Central memory CD8-positive, alpha-beta T cell (primary cell): ENCODE results near the gene PCGF6.
"Not testable (repeated sequence)": the region's sequence is repeated elsewhere in the genome, so short reads cannot be mapped to it uniquely, and the experiment has no call there.

Experiments
- ATAC-seq: fragments of 150-1000 bp; cut with Tn5 transposase; replicated peaks from 2 replicates; pipeline ENCODE4 v1.10.0; 2022; ENCODE audit warnings: mild to moderate bottlenecking, moderate FRiP score, moderate number of reproducible peaks; ENCODE audit not compliant: poor library complexity, severe bottlenecking; ENCODE audit errors: extremely low read depth
- DNase-seq, 2 donors: peaks; one replicate each; pipeline ENCODE4 v3.0.0; 2021; ENCODE audit warnings: low spot score in 2 of 2
- H3K27ac Mint-ChIP-seq: one replicate; pipeline ENCODE4 v1.8.0; 2022; ENCODE audit warnings: low read depth, mild to moderate bottlenecking, moderate library complexity, mixed read lengths
- H3K27me3 Mint-ChIP-seq: one replicate; pipeline ENCODE4 v1.8.0; 2022; ENCODE audit warnings: mixed read lengths
- H3K36me3 Mint-ChIP-seq: one replicate; pipeline ENCODE4 v1.8.0; 2022; ENCODE audit warnings: mild to moderate bottlenecking, moderate library complexity, mixed read lengths; ENCODE audit not compliant: insufficient read depth
- H3K4me1 Mint-ChIP-seq: one replicate; pipeline ENCODE4 v1.8.0; 2022; ENCODE audit warnings: mixed read lengths
- H3K4me3 Mint-ChIP-seq: one replicate; pipeline ENCODE4 v1.8.0; 2022; ENCODE audit warnings: mild to moderate bottlenecking, moderate library complexity, mixed read lengths
- H3K9me3 Mint-ChIP-seq: one replicate; pipeline ENCODE4 v1.8.0; 2022; ENCODE audit warnings: mixed read lengths

PCGF6 gene

GRCh38 chr10:103359493-103359892, 8.6 kb upstream of the PCGF6 start:
- DNase-seq, H3K4me1 Mint-ChIP-seq, H3K9me3 Mint-ChIP-seq, H3K36me3 Mint-ChIP-seq, H3K4me3 Mint-ChIP-seq, H3K27ac Mint-ChIP-seq, ATAC-seq, H3K27me3 Mint-ChIP-seq: not testable (repeated sequence)

GRCh38 chr10:103355906-103356599, 5.1 kb upstream of the PCGF6 start:
- Mint-ChIP-seq H3K4me3 (no peak overlapping the region), H3K36me3 (peaks cover 2% of the 10 kb centered on the region), H3K27me3 (no peaks in the 10 kb centered on the region), H3K4me1 (no peaks in the 10 kb centered on the region), H3K9me3 (no peaks in the 10 kb centered on the region), H3K27ac (no peak overlapping the region)
- ATAC-seq (no peak), DNase-seq (no peak)

GRCh38 chr10:103354567-103354966, 3.6 kb upstream of the PCGF6 start:
- H3K36me3 Mint-ChIP-seq, H3K9me3 Mint-ChIP-seq, H3K27me3 Mint-ChIP-seq, H3K27ac Mint-ChIP-seq, H3K4me3 Mint-ChIP-seq, DNase-seq, ATAC-seq, H3K4me1 Mint-ChIP-seq: not testable (repeated sequence)

- Mint-ChIP-seq H3K9me3 (no peaks in the 10 kb centered on the region), H3K27ac (no peak overlapping the region), H3K36me3 (peaks cover 6% of the 10 kb centered on the region), H3K4me3 (no peak overlapping the region), H3K4me1 (no peaks in the 10 kb centered on the region), H3K27me3 (no peaks in the 10 kb centered on the region)
- no peak for ATAC-seq
- DNase-seq, result no peak
These were observed 2.3 kb upstream of the PCGF6 start for GRCh38 chr10:103353281-103353680.

GRCh38 chr10:103350175-103350516, 794 bp downstream of the PCGF6 start:
- H3K4me1 Mint-ChIP-seq, result no peaks in the 10 kb centered on the region
- no peak for ATAC-seq
- peak overlapping the region; percentile 82 for H3K27ac Mint-ChIP-seq

GRCh38 chr10:103336370-103336769, 14.6 kb downstream of the PCGF6 start:
- H3K4me1 Mint-ChIP-seq, result no peaks in the 10 kb centered on the region
- H3K4me3 Mint-ChIP-seq, result no peak overlapping the region
- peaks cover 26% of the 10 kb centered on the region for H3K36me3 Mint-ChIP-seq
- no peak overlapping the region for H3K27ac Mint-ChIP-seq
- no peaks in the 10 kb centered on the region for H3K9me3 Mint-ChIP-seq
- ATAC-seq, result no peak
- no peak for DNase-seq
- H3K27me3 Mint-ChIP-seq, result no peaks in the 10 kb centered on the region

More at GRCh38 chr10:103350175-103350516, 794 bp downstream of the PCGF6 start:
- Mint-ChIP-seq H3K9me3 (no peaks in the 10 kb centered on the region), H3K4me3 (peak overlapping the region; percentile 95), H3K36me3 (peaks cover 23% of the 10 kb centered on the region), H3K27me3 (no peaks in the 10 kb centered on the region)
- DNase-seq, result no peak

- Mint-ChIP-seq H3K36me3 (peaks cover 27% of the 10 kb centered on the region), H3K4me1 (no peaks in the 10 kb centered on the region), H3K4me3 (no peak overlapping the region), H3K9me3 (no peaks in the 10 kb centered on the region), H3K27ac (no peak overlapping the region), H3K27me3 (no peaks in the 10 kb centered on the region)
- no peak for DNase-seq
- ATAC-seq, result no peak
These were observed 16.4 kb downstream of the PCGF6 start for GRCh38 chr10:103334567-103334966.

GRCh38 chr10:103333934-103334520, 16.9 kb downstream of the PCGF6 start:
- ATAC-seq, result no peak
- Mint-ChIP-seq H3K4me3 (no peak overlapping the region), H3K36me3 (peaks cover 22% of the 10 kb centered on the region), H3K27me3 (no peaks in the 10 kb centered on the region), H3K27ac (no peak overlapping the region), H3K9me3 (no peaks in the 10 kb centered on the region), H3K4me1 (no peaks in the 10 kb centered on the region)
- DNase-seq, result no peak

- Mint-ChIP-seq H3K9me3 (no peaks in the 10 kb centered on the region), H3K27me3 (no peaks in the 10 kb centered on the region), H3K27ac (no peak overlapping the region), H3K4me3 (no peak overlapping the region), H3K4me1 (no peaks in the 10 kb centered on the region), H3K36me3 (peaks cover 34% of the 10 kb centered on the region)
- ATAC-seq, result no peak
- DNase-seq, result no peak
These were observed 23.0 kb downstream of the PCGF6 start for GRCh38 chr10:103327906-103328305.

GRCh38 chr10:103316087-103316486, 34.9 kb downstream of the PCGF6 start:
- Mint-ChIP-seq H3K36me3 (peaks cover 29% of the 10 kb centered on the region), H3K9me3 (no peaks in the 10 kb centered on the region), H3K4me1 (no peaks in the 10 kb centered on the region)

GRCh38 chr10:103310197-103310596, 40.7 kb downstream of the PCGF6 start:
- DNase-seq (no peak), ATAC-seq (no peak)
- H3K9me3 Mint-ChIP-seq, result no peaks in the 10 kb centered on the region
- no peak overlapping the region for H3K4me3 Mint-ChIP-seq
- H3K27ac Mint-ChIP-seq, result no peak overlapping the region
- peaks cover 27% of the 10 kb centered on the region for H3K36me3 Mint-ChIP-seq
- no peaks in the 10 kb centered on the region for H3K27me3 Mint-ChIP-seq
- H3K4me1 Mint-ChIP-seq, result no peaks in the 10 kb centered on the region

More at GRCh38 chr10:103316087-103316486, 34.9 kb downstream of the PCGF6 start:
- no peaks in the 10 kb centered on the region for H3K27me3 Mint-ChIP-seq
- peak overlapping the region; percentile 33 for H3K27ac Mint-ChIP-seq
- ATAC-seq, result no peak
- H3K4me3 Mint-ChIP-seq, result no peak overlapping the region
- DNase-seq, result no peak

- Mint-ChIP-seq H3K4me1 (no peaks in the 10 kb centered on the region), H3K9me3 (no peaks in the 10 kb centered on the region), H3K36me3 (peaks cover 19% of the 10 kb centered on the region), H3K27ac (no peak overlapping the region), H3K27me3 (no peaks in the 10 kb centered on the region), H3K4me3 (no peak overlapping the region)
- ATAC-seq (no peak), DNase-seq (no peak)
These were observed 43.3 kb downstream of the PCGF6 start for GRCh38 chr10:103307594-103307993.

GRCh38 chr10:103295374-103296015, 55.4 kb downstream of the PCGF6 start:
- ATAC-seq (no peak), DNase-seq (no peak)
- Mint-ChIP-seq H3K27me3 (peaks cover 1% of the 10 kb centered on the region), H3K4me3 (no peak overlapping the region), H3K4me1 (no peaks in the 10 kb centered on the region), H3K36me3 (peaks cover 1% of the 10 kb centered on the region), H3K9me3 (no peaks in the 10 kb centered on the region), H3K27ac (no peak overlapping the region)
